ENCODE measurements around the gene ICA1L.

The ICA1L gene

GRCh38 chr2:202723746-202724145 lies 147.8 kb downstream of the ICA1L start:
- DNase-seq, result no peak
